ENCODE results near the gene VSTM5. TPM values are rescaled to one million over a fixed set of nuclear protein-coding genes. Genes with fewer than 3 reads are reported as not detected.

The VSTM5 gene
- total RNA-seq, 1 experiment from 2014 or later = 0.76 TPM

- no TSS peak for BruUV-seq (replicated peaks)
- TF ChIP-seq CTCF (IDR thresholded peaks at IDR 0.05; ENCODE audit: unreplicated experiment) = no peak
- Mint-ChIP-seq H3K4me3 (ENCODE audit: low read depth, unreplicated experiment) (no peak overlapping the region), H3K9me3 (ENCODE audit: low read depth, unreplicated experiment) (no peaks in the 10 kb centered on the region), H3K36me3 (ENCODE audit: insufficient read depth, unreplicated experiment) (no peaks in the 10 kb centered on the region), H3K4me1 (ENCODE audit: low read depth, unreplicated experiment) (peaks cover 24% of the 10 kb centered on the region), H3K27ac (ENCODE audit: unreplicated experiment) (no peak overlapping the region), H3K27me3 (ENCODE audit: unreplicated experiment) (no peaks in the 10 kb centered on the region)
- intact Hi-C loops (cut with micrococcal nuclease; ENCODE audit: unreplicated experiment) = no loop called here
- CTCF ChIA-PET = no interaction called here
- DNase-seq = no peak
Measured at GRCh38 chr11:93844568-93844967, 5.8 kb downstream of the VSTM5 start.

GRCh38 chr11:93843906-93844305 lies 6.5 kb downstream of the VSTM5 start:
- H3K27ac Mint-ChIP-seq (ENCODE audit: unreplicated experiment) = no peak overlapping the region
- CTCF ChIA-PET = no interaction called here
- no peaks in the 10 kb centered on the region for H3K36me3 Mint-ChIP-seq (ENCODE audit: insufficient read depth, unreplicated experiment)
- H3K9me3 Mint-ChIP-seq (ENCODE audit: low read depth, unreplicated experiment) = no peaks in the 10 kb centered on the region
- H3K4me1 Mint-ChIP-seq (ENCODE audit: low read depth, unreplicated experiment) = peaks cover 24% of the 10 kb centered on the region
- no peak for DNase-seq
- intact Hi-C loops (cut with micrococcal nuclease; ENCODE audit: unreplicated experiment) = no loop called here
- no peak overlapping the region for H3K4me3 Mint-ChIP-seq (ENCODE audit: low read depth, unreplicated experiment)
- H3K27me3 Mint-ChIP-seq (ENCODE audit: unreplicated experiment) = no peaks in the 10 kb centered on the region
- BruUV-seq (replicated peaks) = no TSS peak
- no peak for TF ChIP-seq CTCF (IDR thresholded peaks at IDR 0.05; ENCODE audit: unreplicated experiment)

GRCh38 chr11:93842461-93842860 lies 8.0 kb downstream of the VSTM5 start:
- no peaks in the 10 kb centered on the region for H3K27me3 Mint-ChIP-seq (ENCODE audit: unreplicated experiment)
- peaks cover 24% of the 10 kb centered on the region for H3K4me1 Mint-ChIP-seq (ENCODE audit: low read depth, unreplicated experiment)
- peak; percentile 76 for DNase-seq
- CTCF ChIA-PET = interaction anchor here (0.6 kb wide), 1 partner anchor 26 kb away, joined by 3 read pairs; no protein-coding TSS in a partner anchor
- peak overlapping the region; percentile 4 for H3K4me3 Mint-ChIP-seq (ENCODE audit: low read depth, unreplicated experiment)
- no peaks in the 10 kb centered on the region for H3K9me3 Mint-ChIP-seq (ENCODE audit: low read depth, unreplicated experiment)
- no peaks in the 10 kb centered on the region for H3K36me3 Mint-ChIP-seq (ENCODE audit: insufficient read depth, unreplicated experiment)
- intact Hi-C loops (cut with micrococcal nuclease; ENCODE audit: unreplicated experiment) = no loop called here
- no peak for TF ChIP-seq CTCF (IDR thresholded peaks at IDR 0.05; ENCODE audit: unreplicated experiment)
- peak overlapping the region; percentile 5 for H3K27ac Mint-ChIP-seq (ENCODE audit: unreplicated experiment)
- no TSS peak for BruUV-seq (replicated peaks)

- no peaks in the 10 kb centered on the region for H3K9me3 Mint-ChIP-seq (ENCODE audit: low read depth, unreplicated experiment)
- H3K4me3 Mint-ChIP-seq (ENCODE audit: low read depth, unreplicated experiment) = peak overlapping the region; percentile 4
- TF ChIP-seq CTCF (IDR thresholded peaks at IDR 0.05; ENCODE audit: unreplicated experiment) = no peak
- DNase-seq = no peak
- CTCF ChIA-PET = interaction anchor here (0.6 kb wide), 1 partner anchor 26 kb away, joined by 3 read pairs; no protein-coding TSS in a partner anchor
- H3K27me3 Mint-ChIP-seq (ENCODE audit: unreplicated experiment) = no peaks in the 10 kb centered on the region
- no TSS peak for BruUV-seq (replicated peaks)
- peak overlapping the region; percentile 5 for H3K27ac Mint-ChIP-seq (ENCODE audit: unreplicated experiment)
- peaks cover 24% of the 10 kb centered on the region for H3K4me1 Mint-ChIP-seq (ENCODE audit: low read depth, unreplicated experiment)
- H3K36me3 Mint-ChIP-seq (ENCODE audit: insufficient read depth, unreplicated experiment) = no peaks in the 10 kb centered on the region
- intact Hi-C loops (cut with micrococcal nuclease; ENCODE audit: unreplicated experiment) = no loop called here
Measured at GRCh38 chr11:93842034-93842433, 8.4 kb downstream of the VSTM5 start.

Data from Calu3 (cell line).